ENCODE data around the gene METTL13.

- TF ChIP-seq CTCF (IDR thresholded peaks at IDR 0.05) (no peak), POLR2A (IDR thresholded peaks at IDR 0.05) (no peak)
Measured at GRCh38 chr1:171841931-171842761, 60.7 kb downstream of the METTL13 start.
